A549 (cell line): ENCODE measurements around the gene CHAMP1. TPM values are rescaled to one million over a fixed set of nuclear protein-coding genes. Genes with fewer than 3 reads are reported as not detected.

ENCODE experiments used
- ATAC-seq, 2 experiments: fragments of 200-7000 bp in 1 of 2; fragments of >200 bp in 1 of 2; cut with Nextera tagmentation in 1 of 2; cut with Tn5 transposase in 1 of 2; 3 replicates each; pipeline versions ENCODE4 v1.8.0 to v1.9.1; 2018 to 2020; ENCODE audit warnings: mild to moderate bottlenecking in 1 of 2, moderate library complexity in 1 of 2
- CTCF ChIA-PET: fragments of 300-600 bp; sonication (Branson Sonifier 250); formaldehyde crosslinking; extraction: SDS; loops from one replicate; lab custom pipeline; 2021; ENCODE audit warnings: antibody characterized with exemption, inconsistent platforms; lab: Yijun Ruan, JAX
- POLR2A ChIA-PET: fragments of 350-600 bp; formaldehyde crosslinking; extraction: SDS; loops from one replicate; lab custom pipeline; 2021; ENCODE audit warnings: antibody characterized with exemption, inconsistent platforms; lab: Yijun Ruan, JAX
- DNase-seq, 2 experiments: peaks; one replicate each; pipeline versions ENCODE4 v3.0.0 to v3.0.0-alpha.2; 2011 to 2016; ENCODE audit warnings: low read depth in 1 of 2, low spot score in 1 of 2
- FAIRE-seq: peaks from 2 replicates; lab custom pipeline; 2011; peaks lifted over from hg19 to GRCh38; lab: Jason Lieb, UNC
- H3K27ac ChIP-seq, 2 experiments: fragments of >200 bp; sonication (Bioruptor Twin); formaldehyde crosslinking; 3 replicates each; pipeline ENCODE4 v1.5.1; 2016 to 2017
- H3K4me1 ChIP-seq: fragments of >200 bp; sonication (Bioruptor Twin); formaldehyde crosslinking; 3 replicates; pipeline ENCODE4 v1.6.1; 2016
- H3K4me2 ChIP-seq: fragments of >200 bp; sonication (Bioruptor Twin); formaldehyde crosslinking; 3 replicates; pipeline ENCODE4 v1.6.1; 2016
- H3K4me3 ChIP-seq: fragments of >200 bp; sonication (Bioruptor Twin); formaldehyde crosslinking; 3 replicates; pipeline ENCODE4 v1.5.1; 2016
- H3K9me3 ChIP-seq: fragments of >200 bp; sonication (Bioruptor Twin); formaldehyde crosslinking; 3 replicates; pipeline ENCODE4 v1.6.1; 2016
- BCL3 ChIP-seq: fragments of >200 bp; sonication (Bioruptor Twin); formaldehyde crosslinking; IDR thresholded peaks from 3 replicates; pipeline ENCODE4 v1.6.1; 2016
- BHLHE40 ChIP-seq: IDR thresholded peaks from 2 replicates; pipeline ENCODE4 v1.6.1; 2012; ENCODE audit warnings: low read depth, low read length, inconsistent platforms
- CBX2 ChIP-seq: fragments of 200-600 bp; sonication (generic); IDR thresholded peaks from 2 replicates; pipeline ENCODE4 v1.6.1; 2016; ENCODE audit warnings: low read depth, mild to moderate bottlenecking, borderline replicate concordance
- CHD2 ChIP-seq: fragments of 150-350 bp; IDR thresholded peaks from 2 replicates; pipeline ENCODE4 v1.6.1; 2014; ENCODE audit warnings: low read length; ENCODE audit not compliant: partially characterized antibody
- EHMT2 ChIP-seq: fragments of 200-600 bp; sonication (generic); IDR thresholded peaks from 2 replicates; pipeline ENCODE4 v1.6.1; 2016; ENCODE audit warnings: antibody characterized with exemption, low read depth, mild to moderate bottlenecking, moderate library complexity
- ELK1 ChIP-seq: fragments of 150-350 bp; IDR thresholded peaks from 2 replicates; pipeline ENCODE4 v1.6.1; 2014; ENCODE audit warnings: low read depth, mild to moderate bottlenecking, low read length
- EP300 ChIP-seq, 2 experiments: fragments of >200 bp; sonication (Bioruptor Twin); formaldehyde crosslinking; IDR thresholded peaks; 2 replicates in 1 of 2; 3 replicates in 1 of 2; pipeline ENCODE4 v1.6.1; 2016 to 2017
- ESRRA ChIP-seq: fragments of 150-350 bp; IDR thresholded peaks from 2 replicates; pipeline ENCODE4 v1.6.1; 2014; ENCODE audit warnings: mild to moderate bottlenecking, low read length, borderline replicate concordance
- FOSL2 ChIP-seq, 2 experiments: fragments of 450-650 bp in 1 of 2; fragments of >200 bp in 1 of 2; sonication (Bioruptor Twin) in 1 of 2; formaldehyde crosslinking; IDR thresholded peaks; 2 replicates each; pipeline versions ENCODE4 v1.5.0 to v1.6.1; 2016 to 2020; ENCODE audit warnings: mild to moderate bottlenecking in 1 of 2, moderate library complexity in 1 of 2
- GATA3 ChIP-seq: IDR thresholded peaks from 2 replicates; pipeline ENCODE4 v1.6.1; 2012; ENCODE audit warnings: borderline replicate concordance
- HDAC2 ChIP-seq: fragments of 200-600 bp; sonication (generic); IDR thresholded peaks from 2 replicates; pipeline ENCODE4 v1.6.1; 2016
- HOXA7 ChIP-seq: fragments of 250-450 bp; sonication (Bioruptor Pico); IDR thresholded peaks from 2 replicates; pipeline ENCODE4 v1.5.0; 2020; ENCODE audit warnings: mild to moderate bottlenecking, moderate library complexity
- HOXB13 ChIP-seq: fragments of 250-450 bp; sonication (Bioruptor Pico); IDR thresholded peaks from 2 replicates; pipeline ENCODE4 v1.5.0; 2020; ENCODE audit warnings: low read depth, mild to moderate bottlenecking, moderate library complexity
- JUN ChIP-seq, 2 experiments: fragments of >200 bp; sonication (Bioruptor Twin); formaldehyde crosslinking; IDR thresholded peaks; 2 replicates in 1 of 2; 3 replicates in 1 of 2; pipeline ENCODE4 v1.6.1; 2016 to 2017
- MAFK ChIP-seq: fragments of 450-650 bp; IDR thresholded peaks from 2 replicates; pipeline ENCODE4 v1.6.1; 2014; ENCODE audit not compliant: partially characterized antibody
- MAX ChIP-seq: IDR thresholded peaks from 2 replicates; pipeline ENCODE4 v1.6.1; 2012
- MYC ChIP-seq: IDR thresholded peaks from 2 replicates; pipeline ENCODE4 v1.6.1; 2012; ENCODE audit warnings: mild to moderate bottlenecking, inconsistent platforms, low read length, improper control_type of control experiment, borderline replicate concordance
- PHF8 ChIP-seq: fragments of 200-600 bp; sonication (generic); IDR thresholded peaks from 2 replicates; pipeline ENCODE4 v1.6.1; 2016; ENCODE audit warnings: low read depth, mild to moderate bottlenecking, antibody characterized with exemption, moderate library complexity, borderline replicate concordance
- POLR2A ChIP-seq: IDR thresholded peaks from 2 replicates; pipeline ENCODE4 v1.6.1; 2012; ENCODE audit warnings: mild to moderate bottlenecking, low read length
- REST ChIP-seq: fragments of 200-600 bp; sonication (generic); IDR thresholded peaks from 2 replicates; pipeline ENCODE4 v1.6.1; 2016; ENCODE audit warnings: antibody characterized with exemption, mild to moderate bottlenecking, moderate library complexity
- TFCP2L1 ChIP-seq: fragments of 250-450 bp; sonication (Bioruptor Pico); IDR thresholded peaks from 2 replicates; pipeline ENCODE4 v1.5.0; 2021; ENCODE audit warnings: mild to moderate bottlenecking
- ZSCAN20 ChIP-seq: fragments of 250-450 bp; sonication (Bioruptor Pico); IDR thresholded peaks from 2 replicates; pipeline ENCODE4 v1.8.0; 2022; ENCODE audit warnings: mild to moderate bottlenecking, moderate library complexity
- WGBS: methylation state at CpG from one replicate; pipeline ENCODE4 v1.1.6; 2017; ENCODE audit errors: missing lambda C conversion rate; 5-methylcytosine and 5-hydroxymethylcytosine counted together
- polyA plus RNA-seq, 4 experiments: library from polyadenylated mRNA; depleted of rRNA in 3 of 4; stranded (reverse); fragments of >200 nt; fragmentation: RNase III in 1 of 4; extraction: RNeasy Plus Mini Kit Qiagen cat#74134 plus additional on column Dnase treatment in 1 of 4; gene quantifications; 2 replicates in 3 of 4; 3 replicates in 1 of 4; pipeline ENCODE4 v1.2.3, GENCODE V29; 2011 to 2017
- TF ChIP-seq, protein P1 (sequence below): fragments of 450-650 bp; IDR thresholded peaks from 2 replicates; pipeline ENCODE4 v1.6.1; 2014; ENCODE audit warnings: antibody characterized with exemption
- TF ChIP-seq, protein P2 (sequence below): fragments of >200 bp; sonication (Bioruptor Twin); formaldehyde crosslinking; IDR thresholded peaks from 3 replicates; pipeline ENCODE4 v1.5.1; 2016

The CHAMP1 gene
- polyA plus RNA-seq, 2 of the 4 experiments (the other 2 are of a cell fraction), result 18.0 to 40.8 TPM

DNA sequence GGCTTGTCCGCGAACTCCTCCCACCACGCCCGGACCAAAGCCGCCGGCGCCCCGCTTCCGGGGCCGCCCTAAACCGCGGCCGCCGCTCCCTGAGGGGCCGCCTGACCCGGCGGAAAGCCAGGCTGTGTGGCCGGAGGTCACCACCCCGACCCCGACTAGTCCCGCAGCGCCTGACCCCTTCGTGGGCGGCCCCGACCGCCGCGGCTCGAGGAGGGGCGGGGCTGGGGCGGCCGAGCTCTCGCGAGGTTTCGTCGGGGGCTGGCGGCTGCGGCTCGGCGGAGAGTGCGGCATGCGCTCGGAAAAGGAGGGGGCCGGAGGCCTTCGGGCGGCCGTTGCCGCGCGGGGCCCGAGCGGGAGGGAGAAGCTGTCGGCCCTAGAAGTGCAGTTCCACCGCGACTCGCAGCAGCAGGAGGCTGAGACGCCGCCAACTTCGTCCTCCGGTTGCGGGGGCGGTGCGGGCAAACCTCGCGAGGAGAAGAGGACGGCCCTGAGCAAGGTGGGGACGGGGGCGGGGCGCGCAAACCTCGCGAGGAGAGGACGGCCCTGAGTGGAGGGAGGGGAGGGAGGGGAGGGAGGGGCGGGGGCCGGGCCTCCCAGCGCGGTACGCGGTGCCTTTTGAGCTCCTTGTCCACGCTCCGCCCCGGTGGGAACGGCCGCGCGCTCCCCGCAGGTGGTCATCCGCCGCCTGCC lies 32.8 kb upstream of the CHAMP1 start, which contains the start of gene UPF3A:
UPF3A (plus strand) TSS at position 251 of the 690 bp plus-strand sequence; CDS start at position 290, 39 bp downstream.
- ATAC-seq (peak; percentile 88 to 89), FAIRE-seq (no peak), DNase-seq (peak; percentile 49 to 91)
- no CpG with 5 or more reads among the region's 89 CpGs for WGBS
- ChIA-PET CTCF (interaction anchor here (0.8 kb wide), 1 partner anchor 29 kb away, joined by 3 read pairs; no protein-coding TSS in a partner anchor), POLR2A (interaction anchor here (0.6 to 1.6 kb wide), 5 partner anchors 13 to 788 kb away, joined by 3 to 8 read pairs (median 4); no protein-coding TSS in a partner anchor)
- Histone ChIP-seq H3K4me1 (peaks cover 26% of the 10 kb centered on the region; the same call in 2 of the 3 replicates), H3K4me2 (peak within 1 kb of the TSS; percentile 91), H3K4me3 (peak within 1 kb of the TSS; percentile 87), H3K9me3 (no peaks in the 10 kb centered on the region), H3K27ac (peak within 1 kb of the TSS; percentile 99)
- TF ChIP-seq JUN (IDR thresholded peaks at IDR 0.05) (peak; percentile 52 to 54; a peak in 4 of 5 replicates), FOSL2 (IDR thresholded peaks at IDR 0.05) (no peak), FOSL2 (CRISPR knock-in tag; IDR thresholded peaks at IDR 0.05) (no peak), HDAC2 (no peak), PHF8 (peak; percentile 74), BHLHE40 (no peak), EP300 (IDR thresholded peaks at IDR 0.05) (no peak), CHD2 (peak; percentile 72), REST (peak; percentile 73), MAX (peak; percentile 49), TFCP2L1 (no peak), HOXA7 (CRISPR knock-in tag) (no peak), EHMT2 (no peak), MAFK (no peak), BCL3 (no peak; the same call in 2 of the 3 replicates), ZSCAN20 (CRISPR knock-in tag) (no peak), MYC (no peak), POLR2A (peak; percentile 27), HOXB13 (no peak), ESRRA (no peak), GATA3 (peak; percentile 37; the same call in 1 of the 2 replicates), CBX2 (no peak), ELK1 (no peak)
- TF ChIP-seq, protein P1, sequence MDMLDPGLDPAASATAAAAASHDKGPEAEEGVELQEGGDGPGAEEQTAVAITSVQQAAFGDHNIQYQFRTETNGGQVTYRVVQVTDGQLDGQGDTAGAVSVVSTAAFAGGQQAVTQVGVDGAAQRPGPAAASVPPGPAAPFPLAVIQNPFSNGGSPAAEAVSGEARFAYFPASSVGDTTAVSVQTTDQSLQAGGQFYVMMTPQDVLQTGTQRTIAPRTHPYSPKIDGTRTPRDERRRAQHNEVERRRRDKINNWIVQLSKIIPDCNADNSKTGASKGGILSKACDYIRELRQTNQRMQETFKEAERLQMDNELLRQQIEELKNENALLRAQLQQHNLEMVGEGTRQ, result no peak
- TF ChIP-seq, protein P2, sequence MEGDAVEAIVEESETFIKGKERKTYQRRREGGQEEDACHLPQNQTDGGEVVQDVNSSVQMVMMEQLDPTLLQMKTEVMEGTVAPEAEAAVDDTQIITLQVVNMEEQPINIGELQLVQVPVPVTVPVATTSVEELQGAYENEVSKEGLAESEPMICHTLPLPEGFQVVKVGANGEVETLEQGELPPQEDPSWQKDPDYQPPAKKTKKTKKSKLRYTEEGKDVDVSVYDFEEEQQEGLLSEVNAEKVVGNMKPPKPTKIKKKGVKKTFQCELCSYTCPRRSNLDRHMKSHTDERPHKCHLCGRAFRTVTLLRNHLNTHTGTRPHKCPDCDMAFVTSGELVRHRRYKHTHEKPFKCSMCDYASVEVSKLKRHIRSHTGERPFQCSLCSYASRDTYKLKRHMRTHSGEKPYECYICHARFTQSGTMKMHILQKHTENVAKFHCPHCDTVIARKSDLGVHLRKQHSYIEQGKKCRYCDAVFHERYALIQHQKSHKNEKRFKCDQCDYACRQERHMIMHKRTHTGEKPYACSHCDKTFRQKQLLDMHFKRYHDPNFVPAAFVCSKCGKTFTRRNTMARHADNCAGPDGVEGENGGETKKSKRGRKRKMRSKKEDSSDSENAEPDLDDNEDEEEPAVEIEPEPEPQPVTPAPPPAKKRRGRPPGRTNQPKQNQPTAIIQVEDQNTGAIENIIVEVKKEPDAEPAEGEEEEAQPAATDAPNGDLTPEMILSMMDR, result no peak
